Left kidney (tissue), 2 donors: Measurements from ENCODE around the gene TBX19. TPM values are rescaled to one million over a fixed set of nuclear protein-coding genes. Genes with fewer than 3 reads are reported as not detected.

Experiments
- DNase-seq: peaks from one replicate; pipeline ENCODE4 v3.0.0-alpha.2; 2013
- polyA plus RNA-seq: library from polyadenylated mRNA; unstranded; fragments of 120-200 nt; gene quantifications from one replicate; pipeline ENCODE4 v1.2.1, GENCODE V29; 2013; ENCODE audit not compliant: insufficient read length

Gene TBX19
- polyA plus RNA-seq, 1 donor, result 4.1 TPM

- DNase-seq, result no peak
These were observed 79.7 kb downstream of the TBX19 start for GRCh38 chr1:168360151-168361021.

GRCh38 chr1:168361252-168361651 lies 80.6 kb downstream of the TBX19 start:
- DNase-seq, result no peak

GRCh38 chr1:168362991-168363390 lies 82.3 kb downstream of the TBX19 start:
- no peak for DNase-seq

Other genes with a start within 250 kb of the TBX19 start
- gene GPR161, start 143.9 kb upstream of the TBX19 start, polyA plus RNA-seq, result 21.7 TPM
- 53.5 TPM for gene TIPRL, start 101.9 kb upstream of the TBX19 start, polyA plus RNA-seq
- gene SFT2D2, start 54.9 kb upstream of the TBX19 start, polyA plus RNA-seq, result 26.9 TPM